Measurements from ENCODE around the gene PTPRD. TPM values are rescaled to one million over a fixed set of nuclear protein-coding genes. Genes with fewer than 3 reads are reported as not detected.

Gene PTPRD
- total RNA-seq, 1 experiment from 2014 or later: 0.02 TPM

DNA sequence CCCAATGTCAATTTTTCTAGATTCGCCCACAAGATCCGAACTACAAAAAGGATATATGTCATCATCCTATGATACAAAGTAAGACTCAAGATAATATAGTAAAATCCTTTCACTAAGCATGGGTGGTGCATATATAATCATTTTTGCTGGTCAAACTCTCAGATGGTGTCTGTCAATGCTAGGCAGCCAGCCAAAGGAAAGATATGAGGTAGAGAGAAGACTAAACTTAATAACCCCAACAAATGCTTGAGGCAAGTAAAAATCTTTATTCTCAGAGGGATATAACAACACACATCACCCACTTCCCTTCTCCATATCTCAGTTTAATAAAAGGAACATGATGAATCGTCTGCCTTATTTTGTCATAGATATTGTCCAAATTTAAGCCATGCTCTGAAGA is 1972.0 kb downstream of the PTPRD start:
- RAD21 ChIA-PET (ENCODE audit: low non-redundant PET in 1 of 2, low total read pairs in 2 of 2, uncharacterized antibody in 2 of 2, unreplicated experiment in 2 of 2): no interaction called here
- H3K9me3 ChIP-seq (ENCODE audit: control insufficient read depth in 1 of 2, insufficient read depth in 1 of 2, low read depth in 1 of 2, low read length in 2 of 2): peaks cover 8 to 26% of the 10 kb centered on the region in 2 experiments; a peak in 2 of 4 replicates
- POLR2A ChIA-PET: no interaction called here
- no peaks in the 10 kb centered on the region for H3K79me2 ChIP-seq (ENCODE audit: insufficient read depth, low read length)
- H3K36me3 ChIP-seq (ENCODE audit: control insufficient read depth in 1 of 2, insufficient read depth in 2 of 2, low read length in 2 of 2): no peaks in the 10 kb centered on the region
- H3K27ac ChIP-seq (ENCODE audit: low read depth, low read length): no peak overlapping the region
- no peak overlapping the region for H3K9ac ChIP-seq (ENCODE audit: low read length)
- H3K4me3 ChIP-seq (replicated peaks in 1 of 2; ENCODE audit: low read depth in 1 of 2, low read length in 2 of 2): no peak overlapping the region
- DNase-seq (ENCODE audit: low read depth, low spot score): no peak
- no TSS peak for BruUV-seq (replicated peaks)
- CTCF ChIA-PET: no interaction called here
- H3K9me2 ChIP-seq (ENCODE audit: insufficient read depth): no peaks in the 10 kb centered on the region
- H4K20me1 ChIP-seq (ENCODE audit: insufficient read depth): no peaks in the 10 kb centered on the region
- H2AFZ ChIP-seq (ENCODE audit: low read depth, low read length, poor library complexity, severe bottlenecking): no peak overlapping the region
- ATAC-seq: no peak
- intact Hi-C loops (cut with micrococcal nuclease): no loop called here
- H3K4me2 ChIP-seq (ENCODE audit: low read length): no peak overlapping the region
- TF ChIP-seq ATF3 (IDR thresholded peaks at IDR 0.05) (no peak), ZNF274 (IDR thresholded peaks at IDR 0.05; ENCODE audit: low read depth, low read length) (no peak)
- TF ChIP-seq, protein P1, sequence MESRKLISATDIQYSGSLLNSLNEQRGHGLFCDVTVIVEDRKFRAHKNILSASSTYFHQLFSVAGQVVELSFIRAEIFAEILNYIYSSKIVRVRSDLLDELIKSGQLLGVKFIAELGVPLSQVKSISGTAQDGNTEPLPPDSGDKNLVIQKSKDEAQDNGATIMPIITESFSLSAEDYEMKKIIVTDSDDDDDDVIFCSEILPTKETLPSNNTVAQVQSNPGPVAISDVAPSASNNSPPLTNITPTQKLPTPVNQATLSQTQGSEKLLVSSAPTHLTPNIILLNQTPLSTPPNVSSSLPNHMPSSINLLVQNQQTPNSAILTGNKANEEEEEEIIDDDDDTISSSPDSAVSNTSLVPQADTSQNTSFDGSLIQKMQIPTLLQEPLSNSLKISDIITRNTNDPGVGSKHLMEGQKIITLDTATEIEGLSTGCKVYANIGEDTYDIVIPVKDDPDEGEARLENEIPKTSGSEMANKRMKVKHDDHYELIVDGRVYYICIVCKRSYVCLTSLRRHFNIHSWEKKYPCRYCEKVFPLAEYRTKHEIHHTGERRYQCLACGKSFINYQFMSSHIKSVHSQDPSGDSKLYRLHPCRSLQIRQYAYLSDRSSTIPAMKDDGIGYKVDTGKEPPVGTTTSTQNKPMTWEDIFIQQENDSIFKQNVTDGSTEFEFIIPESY (IDR thresholded peaks at IDR 0.05; ENCODE audit: extremely low read depth, insufficient replicate concordance, low read length): no peak
- H3K4me1 ChIP-seq (ENCODE audit: control insufficient read depth in 1 of 2, insufficient read depth in 2 of 2, low read length in 2 of 2): no peaks in the 10 kb centered on the region
- no peaks in the 10 kb centered on the region for H3K27me3 ChIP-seq (ENCODE audit: insufficient read depth, low read length)

DNA sequence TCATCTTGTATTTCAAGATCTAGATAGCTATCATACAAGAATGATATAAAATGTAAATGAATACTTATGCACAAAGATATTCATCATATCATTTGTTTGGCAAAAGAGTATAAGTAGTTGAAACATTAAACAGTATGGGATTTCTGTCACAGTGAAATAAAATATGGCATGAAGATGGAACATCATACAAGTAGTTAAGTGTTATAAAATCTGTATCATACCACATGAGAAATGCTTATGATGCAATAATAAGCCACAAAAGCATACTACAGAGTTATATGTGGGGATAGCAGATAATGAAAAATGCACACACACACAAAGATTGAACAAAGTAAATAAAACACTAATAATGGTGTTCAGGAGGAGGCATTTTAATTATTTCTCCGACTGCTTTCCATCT is 1975.2 kb downstream of the PTPRD start:
- no peaks in the 10 kb centered on the region for H3K79me2 ChIP-seq (ENCODE audit: insufficient read depth, low read length)
- RAD21 ChIA-PET (ENCODE audit: low non-redundant PET in 1 of 2, low total read pairs in 2 of 2, uncharacterized antibody in 2 of 2, unreplicated experiment in 2 of 2): no interaction called here
- no peaks in the 10 kb centered on the region for H3K4me1 ChIP-seq (ENCODE audit: control insufficient read depth in 1 of 2, insufficient read depth in 2 of 2, low read length in 2 of 2)
- H3K4me3 ChIP-seq (replicated peaks in 1 of 2; ENCODE audit: low read depth in 1 of 2, low read length in 2 of 2): no peak overlapping the region
- ATAC-seq (no peak), DNase-seq (ENCODE audit: low read depth, low spot score) (no peak)
- peaks cover 12 to 27% of the 10 kb centered on the region in 2 experiments; a peak in 2 of 4 replicates for H3K9me3 ChIP-seq (ENCODE audit: control insufficient read depth in 1 of 2, insufficient read depth in 1 of 2, low read depth in 1 of 2, low read length in 2 of 2)
- POLR2A ChIA-PET: no interaction called here
- TF ChIP-seq JUND (IDR thresholded peaks at IDR 0.05) (no peak), SRF (IDR thresholded peaks at IDR 0.05; ENCODE audit: low read depth) (no peak), MAX (IDR thresholded peaks at IDR 0.05) (no peak), CTCF (IDR thresholded peaks at IDR 0.05 in 2 of 3, conservative IDR thresholded peaks at IDR 0.05 in 1 of 3; ENCODE audit: borderline replicate concordance in 1 of 3, insufficient read depth in 1 of 3, low read depth in 2 of 3, low read length in 2 of 3) (no peak), EGR1 (IDR thresholded peaks at IDR 0.05; ENCODE audit: low read depth) (no peak), POLR2A (IDR thresholded peaks at IDR 0.05; ENCODE audit: borderline replicate concordance, extremely low read depth, insufficient read depth, insufficient read length) (no peak), TCF7L2 (IDR thresholded peaks at IDR 0.05; ENCODE audit: borderline replicate concordance, extremely low read depth, insufficient read depth, insufficient read length) (no peak), SP1 (IDR thresholded peaks at IDR 0.05; ENCODE audit: low read depth) (no peak), EZH2phosphoT487 (IDR thresholded peaks at IDR 0.05; ENCODE audit: borderline replicate concordance) (no peak), YY1 (IDR thresholded peaks at IDR 0.05; ENCODE audit: extremely low read depth, insufficient replicate concordance, low read depth, low read length) (no peak)
- no peaks in the 10 kb centered on the region for H3K9me2 ChIP-seq (ENCODE audit: insufficient read depth)
- no peaks in the 10 kb centered on the region for H4K20me1 ChIP-seq (ENCODE audit: insufficient read depth)
- no peak overlapping the region for H3K9ac ChIP-seq (ENCODE audit: low read length)
- H3K27me3 ChIP-seq (ENCODE audit: insufficient read depth, low read length): no peaks in the 10 kb centered on the region
- no peaks in the 10 kb centered on the region for H3K36me3 ChIP-seq (ENCODE audit: control insufficient read depth in 1 of 2, insufficient read depth in 2 of 2, low read length in 2 of 2)
- BruUV-seq (replicated peaks): no TSS peak
- H3K27ac ChIP-seq (ENCODE audit: low read depth, low read length): no peak overlapping the region
- intact Hi-C loops (cut with micrococcal nuclease): no loop called here
- H2AFZ ChIP-seq (ENCODE audit: low read depth, low read length, poor library complexity, severe bottlenecking): no peak overlapping the region
- CTCF ChIA-PET: no interaction called here
- H3K4me2 ChIP-seq (ENCODE audit: low read length): no peak overlapping the region
